Stimulated activated CD4-positive, alpha-beta T cell treated with anti-CD3 and anti-CD28 coated beads, Interleukin-2, amount 100 ng/mL, for 24 hours (primary cell): ENCODE results near the gene AGAP1.

Experiments used
- DNase-seq, 2 donors: peaks; one replicate each; pipeline ENCODE4 v3.0.0-alpha.2; 2020

Gene AGAP1

DNA sequence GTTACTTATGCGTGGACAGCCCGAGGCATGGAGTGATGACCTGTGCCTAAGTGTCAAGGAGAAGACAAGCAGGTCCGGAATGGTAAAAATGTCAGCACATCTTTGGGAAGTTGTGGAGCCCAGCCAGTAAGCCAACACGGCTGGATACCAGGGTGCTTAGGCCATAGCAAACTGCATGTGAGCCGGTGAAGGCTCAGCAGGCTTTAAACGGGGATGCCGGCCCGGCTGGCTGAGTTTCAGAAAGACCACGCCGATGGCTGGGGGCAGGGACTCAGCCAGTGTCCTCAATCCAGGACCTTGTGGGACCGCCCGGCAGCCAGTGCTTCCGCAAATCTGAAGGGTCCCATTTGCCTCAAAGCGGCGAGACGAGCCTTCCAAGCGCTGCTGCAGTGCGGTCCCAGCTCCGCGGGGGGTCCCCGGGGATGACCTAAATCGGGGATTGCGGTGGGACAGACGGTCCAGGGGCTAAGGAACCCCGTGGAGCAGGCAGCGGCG, 946 bp upstream of the AGAP1 start:
- DNase-seq, result no peak

DNA sequence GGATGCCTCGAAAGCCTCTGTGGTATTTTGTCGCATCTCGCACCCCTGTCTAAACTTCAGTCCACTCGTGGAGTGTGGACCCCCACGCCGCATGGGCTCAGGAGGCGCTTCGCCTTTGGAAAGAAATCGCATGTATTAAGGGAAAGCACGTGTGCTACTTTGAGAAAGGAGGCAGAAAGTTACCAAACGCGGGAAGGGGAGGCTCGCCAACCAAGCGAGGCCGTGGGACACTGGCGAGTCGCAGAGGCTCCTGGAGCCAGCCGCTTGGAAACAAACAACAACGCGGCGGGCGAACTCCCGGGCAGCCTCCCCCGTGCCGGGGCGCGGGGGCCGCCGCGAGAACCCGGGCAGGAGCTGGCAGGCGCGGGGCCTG, 455 bp upstream of the AGAP1 start:
- no peak for DNase-seq

DNA sequence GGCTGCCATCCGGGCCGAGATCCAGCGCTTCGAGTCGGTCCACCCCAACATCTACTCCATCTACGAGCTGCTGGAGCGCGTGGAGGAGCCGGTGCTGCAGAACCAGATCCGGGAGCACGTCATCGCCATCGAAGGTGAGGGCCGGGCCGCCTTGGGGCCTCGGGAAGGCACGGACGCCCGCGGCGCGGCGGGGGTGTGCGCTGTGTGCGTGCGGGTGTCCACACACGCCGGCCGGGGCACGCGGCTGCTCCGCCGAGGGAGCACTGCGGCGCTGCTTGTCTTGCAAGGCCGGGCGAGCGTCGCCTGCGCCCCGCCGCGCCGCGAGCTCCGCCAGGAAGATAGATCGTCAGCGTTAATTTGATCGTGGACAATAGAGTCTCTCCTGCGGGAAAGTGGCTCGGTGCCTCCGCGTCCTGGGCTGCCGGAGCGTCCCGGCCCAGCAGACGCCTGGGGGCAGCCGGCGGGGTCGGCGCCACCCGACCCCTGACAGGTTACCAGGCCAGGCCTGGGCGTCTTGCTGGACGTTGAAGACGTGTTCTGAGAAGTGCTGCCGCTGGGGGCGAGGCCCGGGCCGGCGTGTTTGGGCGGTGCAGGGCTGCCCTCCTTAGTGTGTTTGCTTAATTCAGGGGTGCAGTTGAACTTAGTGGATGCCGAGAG, 1.0 kb downstream of the AGAP1 start:
- DNase-seq, result peak in 1 of 2 donors; percentile 26

DNA sequence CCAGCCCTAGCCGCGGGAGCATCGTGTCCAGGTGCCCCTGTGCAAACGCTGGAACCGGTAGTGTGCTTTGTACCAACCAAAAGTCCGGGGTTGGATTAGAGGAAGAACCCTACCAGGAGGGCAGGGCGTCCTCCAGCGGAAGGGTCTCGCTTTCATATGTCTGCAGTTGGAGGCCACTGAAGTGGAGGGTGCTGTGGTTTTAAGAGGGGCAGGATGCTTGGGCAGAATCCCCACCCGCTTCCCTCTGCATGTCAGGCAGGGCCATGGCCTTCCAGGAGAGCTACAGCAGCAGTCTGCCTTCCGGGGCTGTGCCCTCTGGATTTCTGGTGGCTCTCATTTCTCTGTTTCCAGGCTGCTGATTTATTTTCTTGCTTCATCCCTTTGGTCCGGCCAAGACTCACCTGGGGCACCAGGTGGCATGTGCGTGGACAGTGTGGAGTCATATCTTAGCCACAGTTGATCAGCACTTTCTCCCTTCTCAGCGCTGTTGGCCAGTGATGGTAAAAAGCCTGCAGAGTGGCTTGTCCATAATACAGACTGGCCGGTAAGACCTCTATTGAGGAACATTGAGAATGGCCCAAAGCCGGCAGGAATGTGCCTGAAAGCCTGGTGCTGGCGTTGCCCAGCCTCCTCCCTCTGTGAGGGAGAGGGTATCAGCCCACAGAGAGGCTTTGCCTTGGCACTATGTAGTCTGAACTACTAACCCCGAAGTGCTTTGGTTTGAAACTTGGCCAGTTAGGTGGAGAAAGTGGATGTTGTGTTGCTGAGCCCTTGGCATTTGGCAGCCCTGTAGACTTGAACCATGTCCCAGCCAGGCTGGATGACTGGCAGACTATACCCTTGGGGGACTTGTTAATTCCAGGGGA, 1.8 kb downstream of the AGAP1 start:
- DNase-seq, result no peak

DNA sequence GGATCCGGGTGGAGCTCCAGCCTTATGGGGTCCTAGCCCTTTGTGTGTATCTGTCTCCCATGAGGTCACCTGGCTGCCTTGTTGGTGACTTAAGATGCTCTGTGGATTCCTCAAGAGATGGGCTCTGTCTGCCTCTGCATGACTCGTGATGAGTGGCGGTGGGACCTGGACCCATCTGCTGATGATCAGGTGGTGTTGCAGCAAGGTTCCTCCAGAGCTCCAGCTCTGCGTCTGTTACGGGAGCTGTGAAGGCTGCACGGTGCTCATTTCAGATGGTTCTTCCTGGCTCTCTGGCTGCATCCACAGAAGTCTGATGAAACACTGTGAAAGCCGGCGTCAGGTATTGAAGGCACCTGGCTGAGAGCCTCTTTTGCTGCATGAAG, 2.4 kb downstream of the AGAP1 start:
- DNase-seq, result no peak

DNA sequence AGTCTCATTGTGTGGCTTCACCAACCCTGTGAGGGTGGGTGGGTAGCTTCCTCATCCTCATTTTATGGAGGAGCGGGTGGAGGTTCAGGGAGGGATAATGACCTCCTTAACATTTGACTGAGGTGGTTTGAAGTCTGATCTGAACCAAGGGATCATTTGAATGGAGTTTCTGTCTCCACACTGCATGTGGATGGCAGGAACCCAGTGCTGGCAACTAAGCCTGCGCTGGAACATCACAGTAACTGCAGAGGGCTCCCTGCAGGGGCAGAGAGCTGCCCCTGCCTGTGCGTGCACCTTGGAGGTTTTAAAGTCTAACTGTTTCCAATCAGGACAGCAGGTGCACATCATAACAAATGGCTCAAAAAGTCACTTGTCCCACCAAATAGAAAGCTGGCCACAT, 3.3 kb downstream of the AGAP1 start:
- DNase-seq, result no peak

DNA sequence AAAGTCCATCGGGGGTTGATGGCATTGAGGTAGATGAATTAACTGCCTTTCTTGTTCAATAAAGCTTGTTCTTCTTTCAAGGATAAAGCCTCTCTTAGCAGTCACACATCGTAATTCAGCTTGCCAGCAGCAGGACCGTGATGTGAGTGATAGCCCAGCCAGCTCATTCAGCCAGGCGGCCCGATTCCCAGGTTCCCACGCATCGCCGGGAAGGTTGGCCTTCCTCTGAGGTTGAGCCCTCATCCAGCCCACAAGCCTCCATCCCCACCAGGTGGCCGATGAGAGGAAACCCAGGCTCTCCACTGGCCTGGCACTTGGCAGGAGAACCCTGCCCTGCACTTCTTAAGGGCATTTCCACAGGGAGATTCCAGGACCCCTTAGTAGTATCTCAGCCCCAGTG, 4.7 kb downstream of the AGAP1 start:
- DNase-seq, result no peak

DNA sequence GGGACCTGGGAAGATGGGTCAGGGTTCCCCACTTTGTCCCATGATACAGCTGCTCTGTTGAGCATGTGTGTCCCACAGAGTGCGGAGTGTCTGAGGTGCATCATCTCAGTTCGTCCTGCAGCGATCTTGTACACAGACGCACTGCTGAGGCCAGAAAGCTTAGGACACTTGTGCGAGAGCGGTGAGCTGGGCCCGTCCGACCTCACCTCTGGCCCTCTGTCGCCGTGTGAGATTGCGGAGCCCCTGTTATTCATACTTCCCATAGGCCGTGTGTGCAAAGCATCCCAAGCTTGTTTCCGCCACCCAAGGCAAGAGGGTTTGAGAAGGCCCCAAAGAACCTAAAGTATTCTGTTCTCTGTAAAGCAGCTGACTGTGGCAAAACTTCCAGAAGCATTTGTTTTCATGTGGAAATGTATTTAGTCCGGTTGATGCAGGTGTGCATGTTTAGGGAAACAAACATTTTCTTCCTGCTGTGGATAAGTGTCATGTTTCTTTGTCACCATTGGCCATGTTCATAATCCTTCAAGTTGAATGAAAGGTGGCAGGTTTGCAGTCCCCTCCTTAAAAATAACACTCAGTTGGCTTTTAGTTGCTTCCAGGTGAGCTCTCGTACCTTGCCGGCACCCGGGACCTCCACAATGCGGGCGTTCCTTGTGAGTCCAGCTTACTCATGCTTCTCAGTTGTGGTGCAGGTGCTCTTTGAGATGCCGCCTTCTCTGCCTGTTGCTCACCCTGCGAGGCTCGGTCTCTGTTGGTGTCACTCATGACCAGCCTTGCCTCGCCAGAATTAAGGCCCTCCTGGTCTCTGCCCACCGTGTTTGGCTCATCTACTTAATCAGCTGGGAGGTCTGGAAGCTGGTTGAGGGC, 5.3 kb downstream of the AGAP1 start:
- DNase-seq, result no peak

DNA sequence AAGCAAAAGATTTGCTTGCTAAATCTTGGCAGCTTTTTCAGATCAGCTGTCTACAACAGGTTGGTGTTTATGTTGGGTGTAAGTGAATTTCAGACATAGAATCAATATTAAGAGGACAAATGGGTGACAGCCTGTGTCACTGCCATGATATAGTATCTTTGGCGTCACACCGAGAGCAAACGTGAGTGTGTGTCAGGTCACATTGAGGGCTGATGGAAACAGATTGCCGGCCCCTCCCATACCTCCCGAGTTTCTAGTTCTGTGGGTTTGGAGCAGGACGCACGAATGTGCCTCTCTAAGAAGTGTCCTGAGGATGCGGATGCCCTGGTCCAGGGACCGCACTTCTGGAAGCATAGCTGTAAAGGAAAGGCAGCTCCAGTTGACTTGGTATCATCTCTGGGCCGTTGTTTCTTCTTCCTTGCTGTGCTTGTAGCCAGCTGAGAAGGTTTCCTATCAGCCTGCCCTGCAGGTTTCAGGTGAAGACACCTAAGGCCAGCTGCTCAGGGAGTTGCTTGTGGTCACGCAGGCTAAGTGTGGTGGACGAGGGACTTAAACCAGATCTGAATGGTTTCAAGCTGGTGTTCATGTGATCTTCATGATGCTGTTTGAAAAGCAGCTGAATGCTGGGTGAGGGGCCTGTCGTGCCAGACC, 6.4 kb downstream of the AGAP1 start:
- no peak for DNase-seq

DNA sequence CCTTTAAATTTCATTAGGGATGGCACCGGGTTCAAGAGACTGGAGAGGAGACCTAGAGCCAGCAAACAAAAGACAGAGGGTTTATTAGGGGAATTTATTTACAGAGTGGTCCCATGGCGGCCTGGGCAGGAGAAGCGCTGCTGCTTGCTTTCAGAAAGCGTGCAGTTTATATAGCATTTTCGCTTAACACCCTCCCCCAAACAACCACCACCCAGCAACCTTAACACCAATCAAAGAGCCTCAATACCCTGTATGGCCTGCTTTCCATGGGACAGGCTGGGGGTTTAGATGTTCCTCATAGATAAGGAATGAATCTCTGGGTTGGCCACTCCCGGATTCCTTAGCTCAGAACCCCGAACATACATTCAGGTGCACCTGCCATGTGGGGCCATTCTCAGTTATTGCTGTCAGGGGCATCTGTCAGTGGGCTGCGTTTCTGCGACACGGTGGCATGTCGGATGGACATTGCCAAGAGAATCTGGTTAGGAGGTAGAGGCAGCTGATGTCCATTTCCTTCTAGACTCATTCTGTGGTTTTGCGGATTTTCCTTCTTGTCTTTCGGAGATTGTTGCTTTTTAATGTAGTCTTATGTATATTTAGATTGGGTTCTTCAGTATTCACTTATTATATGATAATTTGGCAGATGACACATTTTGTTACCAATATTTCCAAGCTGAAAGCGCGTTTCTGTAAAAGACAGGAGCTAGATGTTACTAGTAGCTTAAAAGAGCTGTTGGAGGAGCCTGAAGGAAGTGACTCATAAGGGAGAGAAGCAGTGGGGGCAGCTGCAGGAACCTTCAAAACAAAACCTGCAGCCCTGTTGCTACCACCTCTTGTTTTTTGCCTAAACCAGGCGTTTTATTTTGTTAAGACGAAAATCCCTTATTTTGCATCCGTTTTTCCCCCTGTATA, 7.2 kb downstream of the AGAP1 start:
- no peak for DNase-seq

DNA sequence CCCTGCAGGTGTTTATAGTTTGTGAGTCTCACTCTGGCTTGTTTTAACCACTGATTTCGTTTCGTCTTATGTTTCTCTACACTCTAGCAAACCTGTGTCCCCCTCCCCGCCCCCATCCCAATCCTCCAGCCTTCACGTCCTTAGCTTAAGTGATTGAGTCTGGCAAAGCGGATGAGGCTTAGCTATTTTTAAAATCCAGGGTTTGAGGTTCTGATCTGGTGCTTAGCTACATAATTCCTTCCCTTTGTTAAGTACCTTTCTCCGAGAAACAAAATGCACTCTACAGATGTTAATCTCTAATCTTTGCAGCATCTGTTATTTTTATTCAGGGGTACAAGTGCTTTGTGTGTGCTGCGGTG, 7.8 kb downstream of the AGAP1 start:
- DNase-seq, result no peak

DNA sequence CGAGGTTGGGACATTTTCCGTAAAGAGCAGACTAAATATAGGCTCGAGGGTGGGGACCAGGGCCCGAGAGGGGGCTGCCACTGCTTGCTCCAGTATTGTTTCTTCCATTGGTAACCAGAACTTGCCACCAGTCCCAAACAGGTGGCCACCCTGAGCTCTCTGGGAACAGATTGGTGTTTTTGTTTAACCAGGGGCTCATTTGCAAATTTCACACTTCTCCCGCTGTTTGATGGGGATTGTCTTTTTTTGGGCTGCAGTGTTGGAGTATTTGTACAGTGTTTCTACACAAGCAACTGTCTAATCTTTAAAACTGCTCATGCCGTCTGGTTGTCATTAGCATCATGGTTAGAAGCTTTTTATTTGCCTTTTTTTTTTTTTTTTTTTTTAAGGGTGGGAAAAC, 8.5 kb downstream of the AGAP1 start:
- no peak for DNase-seq

DNA sequence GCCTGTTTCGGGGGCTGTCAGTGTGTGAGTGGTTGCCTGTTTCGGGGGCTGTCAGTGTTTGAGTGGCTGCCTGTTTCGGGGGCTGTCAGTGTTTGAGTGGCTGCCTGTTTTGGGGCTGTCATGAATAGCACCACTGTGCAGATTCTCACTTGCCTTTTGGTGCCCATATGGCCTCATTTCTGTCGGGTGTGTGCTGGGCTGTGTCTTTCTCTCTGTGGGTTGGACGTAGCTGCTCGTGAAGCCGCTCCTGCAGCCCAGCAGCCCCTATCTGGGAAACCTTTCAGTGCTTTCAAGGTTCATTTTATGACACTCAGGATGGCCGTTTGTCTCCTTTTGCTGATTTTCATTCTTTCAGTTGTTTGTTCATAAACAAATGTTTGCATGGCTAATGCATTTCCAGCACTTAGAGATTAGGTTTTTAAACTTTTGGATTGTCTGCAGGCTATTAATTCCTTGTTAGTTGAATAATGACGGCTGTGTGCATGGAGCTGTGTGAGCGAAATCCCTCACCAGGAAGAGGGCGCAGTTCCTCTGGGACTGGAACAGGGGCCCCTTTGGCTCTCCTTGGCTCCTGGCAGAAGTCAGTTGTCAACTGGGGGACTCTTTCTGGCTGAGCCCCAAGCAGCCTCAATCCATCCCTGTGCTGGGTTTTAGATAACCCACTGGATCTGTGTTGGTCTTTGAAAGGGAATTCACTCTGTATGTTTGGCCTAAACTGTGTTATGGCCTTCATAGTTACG, 10.8 kb downstream of the AGAP1 start:
- no peak for DNase-seq

DNA sequence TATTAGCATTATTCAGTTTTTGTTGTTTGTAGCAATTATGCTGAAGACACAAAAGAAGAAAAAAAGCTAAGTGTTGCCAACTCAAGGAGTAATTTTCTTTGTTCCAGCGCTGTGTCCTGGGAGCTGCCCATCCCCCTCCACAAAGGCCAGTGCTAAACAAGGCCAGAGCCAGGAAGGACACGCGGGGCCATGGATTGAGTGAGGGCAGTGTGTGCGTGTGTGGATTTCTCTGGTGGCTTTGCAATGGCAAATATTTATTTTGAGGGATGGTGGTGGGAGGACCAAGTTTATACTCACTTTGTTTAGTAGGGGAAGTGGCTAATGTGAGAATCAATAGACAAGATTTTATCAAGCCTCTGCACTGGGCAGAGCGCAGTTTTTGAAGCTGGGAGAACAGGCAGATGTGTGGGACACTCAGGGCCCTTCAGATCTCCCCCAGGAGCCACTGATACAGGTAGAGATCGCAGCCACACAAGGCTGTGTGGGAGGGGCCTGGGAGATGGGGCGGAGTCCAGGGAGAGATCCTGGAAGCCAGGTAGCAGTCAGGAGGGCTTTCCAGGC, 11.4 kb downstream of the AGAP1 start:
- DNase-seq, result no peak

DNA sequence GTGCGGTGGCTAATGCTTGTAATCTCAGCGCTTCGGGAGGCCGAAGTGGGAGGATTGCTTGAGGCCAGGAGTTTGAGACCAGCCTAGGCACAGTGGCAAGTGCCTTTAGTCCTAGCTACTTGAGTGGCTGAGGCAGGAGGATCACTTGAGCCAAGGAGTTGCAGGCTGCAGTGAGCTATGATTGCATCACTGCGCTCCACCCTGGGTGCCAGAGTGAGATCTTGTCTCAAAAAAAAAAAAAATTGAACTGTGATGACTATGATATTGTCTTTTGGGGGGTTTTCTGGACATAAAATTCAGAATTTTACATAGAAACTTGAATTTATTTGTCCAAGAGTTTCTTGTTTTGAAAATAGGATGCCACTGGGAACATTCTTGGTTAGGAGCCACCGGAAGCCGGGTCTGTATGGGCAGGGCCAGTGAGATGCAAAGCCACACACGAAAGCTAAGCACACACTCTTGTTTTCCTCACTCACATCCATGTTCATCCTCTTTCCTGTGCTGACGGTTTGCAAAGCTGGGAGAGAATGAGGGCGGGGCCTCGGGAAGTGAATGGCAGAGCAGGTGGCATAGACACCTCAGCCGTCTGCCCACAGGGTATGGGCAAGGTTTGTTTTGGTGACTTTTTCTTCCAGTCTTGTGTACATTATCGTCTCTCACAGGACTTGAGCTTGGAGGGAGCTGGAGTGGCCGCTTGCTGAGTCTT, 12.6 kb downstream of the AGAP1 start:
- no peak for DNase-seq

DNA sequence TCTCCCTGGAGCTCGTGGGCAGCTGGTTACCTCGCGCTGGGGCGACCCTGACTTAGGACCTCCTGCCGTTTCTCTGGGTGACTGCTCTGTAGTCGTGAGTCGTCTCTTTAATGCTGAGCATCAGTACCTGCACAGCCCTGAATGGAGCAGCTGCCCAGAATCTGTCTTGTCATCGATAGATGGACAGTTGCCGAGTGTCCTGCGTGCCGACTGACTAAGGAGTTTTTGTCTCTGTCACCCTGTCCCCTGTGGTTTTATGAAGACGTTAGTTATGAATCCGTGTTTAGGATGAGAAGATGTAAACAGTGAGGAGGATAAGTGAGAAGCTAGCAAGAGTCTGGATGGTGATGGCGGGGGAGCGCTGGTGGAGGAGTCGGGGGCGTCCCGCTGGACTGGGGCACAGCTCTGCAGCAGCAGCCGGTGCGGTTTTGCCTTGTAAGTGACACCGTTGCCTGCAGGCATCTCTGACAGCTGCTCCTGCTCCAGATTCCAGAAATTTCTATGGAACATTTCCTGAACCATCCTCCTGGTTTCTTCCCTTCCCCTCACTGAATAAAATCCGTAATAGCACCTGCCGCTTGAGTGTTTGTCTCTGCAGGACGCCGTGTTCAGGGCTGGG, 13.3 kb downstream of the AGAP1 start:
- no peak for DNase-seq

DNA sequence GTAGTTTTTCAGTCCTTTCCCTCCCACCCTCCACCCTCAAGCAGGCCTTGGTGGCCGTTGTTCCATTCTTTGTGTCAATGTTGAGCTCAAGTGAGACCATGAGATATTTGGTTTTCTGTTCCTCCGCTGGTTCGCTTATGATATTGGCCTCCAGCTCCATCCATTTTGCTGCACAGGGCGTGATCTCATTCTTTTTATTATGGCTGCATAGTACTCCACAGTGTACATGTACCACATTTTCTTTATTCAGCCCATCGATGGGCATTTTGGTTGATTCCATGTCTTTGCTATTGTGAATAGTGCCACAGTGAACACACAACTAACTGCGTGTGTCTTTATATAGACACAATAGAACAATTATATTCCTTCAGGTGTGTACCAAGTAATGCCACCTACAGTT, 14.1 kb downstream of the AGAP1 start:
- no peak for DNase-seq

DNA sequence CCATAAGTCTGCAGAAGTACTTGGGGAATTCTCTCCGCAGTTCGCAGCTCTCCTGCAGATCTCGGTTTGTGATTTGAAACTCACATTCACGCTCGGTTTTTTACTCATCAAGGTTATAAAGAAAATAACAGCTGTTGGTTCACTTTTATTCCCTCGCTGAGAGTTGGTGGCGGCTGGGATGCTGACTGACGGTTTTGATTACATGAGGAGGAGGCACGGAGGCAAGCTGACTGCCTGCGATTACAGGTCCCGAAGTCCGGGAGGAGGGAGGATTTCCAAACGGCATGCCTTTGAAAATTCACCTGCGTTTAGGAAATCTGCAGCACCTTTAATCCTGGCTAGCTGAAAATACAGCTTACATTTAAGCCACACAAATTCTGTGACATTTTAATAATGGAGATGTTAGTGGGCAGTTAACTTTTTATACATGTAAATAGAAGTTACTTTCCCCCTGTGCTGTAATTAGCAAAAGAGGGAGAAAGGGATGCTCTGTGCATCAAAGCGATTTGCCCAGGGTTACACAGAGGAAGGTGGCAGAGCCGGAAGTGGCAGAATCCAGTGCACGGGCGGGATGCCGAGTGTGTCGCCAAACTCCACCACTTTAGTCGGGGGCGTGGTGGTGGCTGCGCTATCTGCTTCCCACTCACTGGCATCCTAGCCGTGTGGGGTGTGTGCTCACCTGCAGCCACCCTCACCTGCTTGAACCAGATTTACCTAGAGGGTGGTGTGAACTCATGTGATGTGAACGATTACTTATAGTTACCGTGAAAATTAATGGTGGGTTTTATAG, 14.7 kb downstream of the AGAP1 start:
- no peak for DNase-seq

DNA sequence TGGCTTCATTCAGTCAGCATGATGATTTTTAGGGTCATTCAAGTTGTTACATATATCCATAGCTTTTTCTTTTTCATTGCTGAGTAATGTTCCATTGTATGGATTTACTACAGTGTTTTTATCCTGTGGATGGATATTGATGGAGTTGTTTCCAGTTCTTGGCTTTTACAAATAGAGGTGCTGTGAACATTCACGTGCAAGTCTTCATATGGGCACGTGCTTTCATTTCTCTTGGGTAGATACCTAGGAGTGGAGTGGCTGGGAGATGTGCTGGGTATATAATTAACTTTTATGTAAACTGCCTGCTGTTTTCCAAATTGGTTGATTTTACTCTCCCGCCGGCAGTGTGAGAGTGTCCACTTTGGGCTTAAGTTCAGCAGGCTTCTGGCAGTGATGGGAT, 16.5 kb downstream of the AGAP1 start:
- DNase-seq, result no peak
